Measurements from ENCODE around the gene ADAMTS2. TPM values are rescaled to one million over a fixed set of nuclear protein-coding genes. Genes with fewer than 3 reads are reported as not detected.
A peak's percentile ranks its signal among the peaks of the same experiment; 100 is the strongest.

The ADAMTS2 gene
- total RNA-seq, 1 experiment from 2014 or later, result 1.7 TPM

DNA sequence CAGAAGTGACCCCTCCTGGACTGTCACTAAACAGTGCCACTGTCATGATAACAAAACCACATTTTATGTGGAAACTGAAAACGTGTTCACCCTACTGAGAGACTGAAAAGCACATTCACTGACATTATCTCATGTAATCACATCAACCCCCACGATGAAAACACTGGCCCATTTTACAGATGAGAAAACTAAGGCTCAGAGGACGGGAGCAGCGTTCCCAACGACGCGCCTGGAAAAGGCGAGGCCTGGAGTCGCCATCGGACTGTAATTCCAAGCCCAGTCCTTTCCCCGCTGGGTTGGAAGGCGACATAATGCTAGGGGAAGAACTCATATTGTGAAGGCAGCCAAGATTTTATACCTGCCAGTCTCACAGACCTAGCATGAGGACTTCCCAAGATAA is 140.0 kb downstream of the ADAMTS2 start:
- Histone ChIP-seq H3K4me3 (ENCODE audit: insufficient read depth, low read depth, low read length) (no peak overlapping the region), H3K27me3 (ENCODE audit: control insufficient read depth, insufficient read depth, low read length) (no peaks in the 10 kb centered on the region), H3K36me3 (replicated peaks; ENCODE audit: control insufficient read depth, insufficient read depth, low read length) (no peaks in the 10 kb centered on the region)
- DNase-seq, result no peak

GRCh38 chr5:179204572-179204971 is 140.7 kb downstream of the ADAMTS2 start:
- no peak overlapping the region for H3K4me3 ChIP-seq (ENCODE audit: insufficient read depth, low read depth, low read length)
- H3K36me3 ChIP-seq (replicated peaks; ENCODE audit: control insufficient read depth, insufficient read depth, low read length), result no peaks in the 10 kb centered on the region
- peak; percentile 54 for DNase-seq
- H3K27me3 ChIP-seq (ENCODE audit: control insufficient read depth, insufficient read depth, low read length), result no peaks in the 10 kb centered on the region

- H3K36me3 ChIP-seq (replicated peaks; ENCODE audit: control insufficient read depth, insufficient read depth, low read length), result no peaks in the 10 kb centered on the region
- DNase-seq, result no peak
- no peak overlapping the region for H3K4me3 ChIP-seq (ENCODE audit: insufficient read depth, low read depth, low read length)
- no peaks in the 10 kb centered on the region for H3K27me3 ChIP-seq (ENCODE audit: control insufficient read depth, insufficient read depth, low read length)
Observed at GRCh38 chr5:179203248-179203647, 142.0 kb downstream of the ADAMTS2 start.

GRCh38 chr5:179201986-179202385 is 143.3 kb downstream of the ADAMTS2 start:
- no peaks in the 10 kb centered on the region for H3K27me3 ChIP-seq (ENCODE audit: control insufficient read depth, insufficient read depth, low read length)

DNA sequence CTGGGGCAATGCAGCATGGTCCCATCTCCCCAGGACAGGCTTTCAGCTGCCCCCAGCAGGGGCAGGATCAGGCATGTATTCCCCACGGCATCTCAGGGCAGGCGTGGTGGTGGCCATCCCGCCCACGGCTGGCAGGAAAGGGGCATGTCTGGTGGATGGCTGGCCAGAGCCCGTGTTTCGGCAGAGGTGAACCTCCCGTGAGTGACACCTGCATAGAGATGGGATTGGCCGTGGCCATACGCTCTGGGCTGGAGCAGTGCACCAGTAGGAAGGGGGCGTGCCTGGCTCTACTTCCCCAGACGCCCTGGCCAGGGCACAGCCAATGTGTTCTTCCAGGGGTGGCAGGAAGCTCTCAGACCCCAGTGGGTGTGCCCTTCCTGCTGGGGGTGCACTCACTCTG is 146.0 kb downstream of the ADAMTS2 start:
- Histone ChIP-seq H3K4me3 (ENCODE audit: insufficient read depth, low read depth, low read length) (no peak overlapping the region), H3K36me3 (replicated peaks; ENCODE audit: control insufficient read depth, insufficient read depth, low read length) (no peaks in the 10 kb centered on the region), H3K27me3 (ENCODE audit: control insufficient read depth, insufficient read depth, low read length) (no peaks in the 10 kb centered on the region)
- no peak for DNase-seq

More at GRCh38 chr5:179201986-179202385, 143.3 kb downstream of the ADAMTS2 start:
- DNase-seq, result no peak
- H3K4me3 ChIP-seq (ENCODE audit: insufficient read depth, low read depth, low read length), result no peak overlapping the region
- H3K36me3 ChIP-seq (replicated peaks; ENCODE audit: control insufficient read depth, insufficient read depth, low read length), result no peaks in the 10 kb centered on the region

- no peak overlapping the region for H3K4me3 ChIP-seq (ENCODE audit: insufficient read depth, low read depth, low read length)
- no peaks in the 10 kb centered on the region for H3K36me3 ChIP-seq (replicated peaks; ENCODE audit: control insufficient read depth, insufficient read depth, low read length)
- DNase-seq, result no peak
- no peaks in the 10 kb centered on the region for H3K27me3 ChIP-seq (ENCODE audit: control insufficient read depth, insufficient read depth, low read length)
Observed at GRCh38 chr5:179198825-179199224, 146.4 kb downstream of the ADAMTS2 start.

GRCh38 chr5:179196405-179197079 is 148.7 kb downstream of the ADAMTS2 start:
- no peaks in the 10 kb centered on the region for H3K36me3 ChIP-seq (replicated peaks; ENCODE audit: control insufficient read depth, insufficient read depth, low read length)
- no peak for DNase-seq
- no peak overlapping the region for H3K4me3 ChIP-seq (ENCODE audit: insufficient read depth, low read depth, low read length)
- H3K27me3 ChIP-seq (ENCODE audit: control insufficient read depth, insufficient read depth, low read length), result no peaks in the 10 kb centered on the region; the same call in 1 of the 2 replicates

GRCh38 chr5:179195561-179196404 is 149.5 kb downstream of the ADAMTS2 start:
- no peak for DNase-seq
- no peaks in the 10 kb centered on the region; the same call in 1 of the 2 replicates for H3K27me3 ChIP-seq (ENCODE audit: control insufficient read depth, insufficient read depth, low read length)
- no peaks in the 10 kb centered on the region for H3K36me3 ChIP-seq (replicated peaks; ENCODE audit: control insufficient read depth, insufficient read depth, low read length)
- no peak overlapping the region for H3K4me3 ChIP-seq (ENCODE audit: insufficient read depth, low read depth, low read length)

DNA sequence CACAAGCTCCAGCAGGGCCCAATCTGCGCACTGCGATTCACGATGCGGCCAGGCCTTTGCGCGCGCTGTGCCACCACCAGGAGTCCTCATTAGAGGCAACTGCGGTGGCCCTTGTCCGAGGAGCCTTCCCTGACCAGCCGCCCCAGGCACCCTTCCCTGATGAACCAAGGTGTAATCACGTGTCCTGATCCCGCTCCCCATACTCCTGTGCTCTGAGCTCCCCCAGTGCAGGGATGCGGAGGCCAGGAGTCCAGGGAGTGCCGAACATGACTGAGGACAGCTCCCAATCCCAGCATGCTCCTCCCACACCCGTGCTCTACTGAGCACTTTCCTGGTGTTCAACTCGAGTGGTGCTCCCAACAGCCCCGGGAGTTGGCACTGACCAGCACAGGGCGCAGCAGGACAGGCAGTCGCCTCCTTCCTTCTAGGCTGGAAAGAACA is 150.3 kb downstream of the ADAMTS2 start:
- Histone ChIP-seq H3K4me3 (ENCODE audit: insufficient read depth, low read depth, low read length) (no peak overlapping the region), H3K36me3 (replicated peaks; ENCODE audit: control insufficient read depth, insufficient read depth, low read length) (no peaks in the 10 kb centered on the region), H3K27me3 (ENCODE audit: control insufficient read depth, insufficient read depth, low read length) (no peaks in the 10 kb centered on the region; the same call in 1 of the 2 replicates)
- DNase-seq, result no peak

GRCh38 chr5:179194201-179194910 is 150.9 kb downstream of the ADAMTS2 start:
- H3K36me3 ChIP-seq (replicated peaks; ENCODE audit: control insufficient read depth, insufficient read depth, low read length), result no peaks in the 10 kb centered on the region
- H3K27me3 ChIP-seq (ENCODE audit: control insufficient read depth, insufficient read depth, low read length), result no peaks in the 10 kb centered on the region; the same call in 1 of the 2 replicates
- DNase-seq, result no peak
- H3K4me3 ChIP-seq (ENCODE audit: insufficient read depth, low read depth, low read length), result no peak overlapping the region

DNA sequence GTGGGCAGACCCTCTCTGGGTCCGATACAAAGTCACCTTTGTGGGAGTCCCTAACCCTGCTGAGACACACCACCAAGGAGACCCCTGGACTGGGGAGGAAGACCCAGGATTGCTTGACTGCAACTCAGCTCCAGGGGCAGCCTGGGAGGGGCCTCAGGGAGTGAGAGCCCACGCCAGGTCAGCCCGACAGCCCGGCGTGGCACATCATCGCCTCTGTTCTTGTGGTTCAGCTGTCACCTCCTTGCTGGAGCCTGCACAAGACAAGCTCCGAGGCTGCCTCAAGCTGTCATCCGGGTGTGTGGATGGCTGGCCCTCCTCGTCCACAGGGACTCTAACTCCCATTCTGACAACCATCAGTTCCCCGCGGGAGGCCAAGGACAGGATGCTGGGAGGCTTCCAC is 151.5 kb downstream of the ADAMTS2 start:
- Histone ChIP-seq H3K27me3 (ENCODE audit: control insufficient read depth, insufficient read depth, low read length) (no peaks in the 10 kb centered on the region; the same call in 1 of the 2 replicates), H3K4me3 (ENCODE audit: insufficient read depth, low read depth, low read length) (no peak overlapping the region), H3K36me3 (replicated peaks; ENCODE audit: control insufficient read depth, insufficient read depth, low read length) (no peaks in the 10 kb centered on the region)
- DNase-seq, result no peak

- H3K4me3 ChIP-seq (ENCODE audit: insufficient read depth, low read depth, low read length), result no peak overlapping the region
- H3K27me3 ChIP-seq (ENCODE audit: control insufficient read depth, insufficient read depth, low read length), result no peaks in the 10 kb centered on the region; the same call in 1 of the 2 replicates
- H3K36me3 ChIP-seq (replicated peaks; ENCODE audit: control insufficient read depth, insufficient read depth, low read length), result no peaks in the 10 kb centered on the region
- DNase-seq, result no peak
Observed at GRCh38 chr5:179192891-179193470, 152.3 kb downstream of the ADAMTS2 start.

- DNase-seq, result no peak
- no peaks in the 10 kb centered on the region for H3K36me3 ChIP-seq (replicated peaks; ENCODE audit: control insufficient read depth, insufficient read depth, low read length)
- H3K4me3 ChIP-seq (ENCODE audit: insufficient read depth, low read depth, low read length), result no peak overlapping the region
- H3K27me3 ChIP-seq (ENCODE audit: control insufficient read depth, insufficient read depth, low read length), result no peaks in the 10 kb centered on the region; the same call in 1 of the 2 replicates
Observed at GRCh38 chr5:179192185-179192890, 152.9 kb downstream of the ADAMTS2 start.

Measured in H7 (cell line).